Measurements from ENCODE around the gene REXO1.

The REXO1 gene

DNA sequence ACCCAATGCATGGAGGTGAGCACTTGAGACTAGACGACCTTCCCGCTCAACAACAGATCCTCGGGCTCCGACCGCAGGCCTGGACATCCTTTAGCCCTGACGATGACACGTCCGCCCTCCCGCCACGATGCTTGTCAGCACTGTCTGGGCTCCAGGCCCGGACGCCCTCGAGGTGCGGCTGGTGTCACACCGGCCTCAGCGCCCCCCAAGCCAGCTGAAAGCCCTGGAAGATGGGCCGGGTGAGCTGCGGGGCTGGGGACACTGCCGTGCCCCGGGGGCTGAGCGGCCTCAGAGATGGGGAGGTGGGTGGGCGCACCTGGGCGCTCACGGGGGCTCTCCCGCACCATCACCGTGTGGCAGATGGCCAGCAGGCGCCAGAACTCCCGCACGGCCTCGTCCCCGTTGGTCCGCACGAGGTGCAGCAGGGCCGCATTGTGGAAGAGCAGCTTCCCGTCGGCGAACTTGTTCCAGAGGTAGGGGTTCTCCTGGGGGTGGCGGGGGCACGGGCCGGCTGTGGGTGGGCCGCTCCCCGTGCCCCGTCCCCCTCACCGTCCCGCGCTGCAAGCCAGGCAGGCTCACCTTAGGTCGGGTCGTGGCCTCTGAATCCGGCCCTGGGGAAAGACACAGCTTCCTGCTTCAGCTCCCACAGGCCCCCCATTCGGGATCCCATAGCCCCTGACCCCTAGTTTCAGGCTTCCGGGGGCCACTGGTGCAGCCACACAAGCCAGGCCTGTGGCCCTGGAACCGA, 51.7 kb downstream of the REXO1 start:
- H3K4me1 ChIP-seq (ENCODE audit: control insufficient read depth, insufficient read depth, low read depth, low read length) = peaks cover 9% of the 10 kb centered on the region
- no peak overlapping the region for H2BK5ac ChIP-seq (ENCODE audit: low read depth, low read length, poor library complexity, severe bottlenecking)
- no peak overlapping the region for H3K23ac ChIP-seq (ENCODE audit: low read length in 2 of 2)
- WGBS = 83% methylated on average over 50 of the region's 52 CpGs
- no peak overlapping the region for H3K18ac ChIP-seq (ENCODE audit: low read depth in 1 of 2, low read length in 2 of 2)
- DNase-seq = no peak
- no peak overlapping the region for H2AFZ ChIP-seq (ENCODE audit: low read depth, low read length)
- H2BK12ac ChIP-seq (ENCODE audit: low read length in 2 of 2) = no peak overlapping the region
- H3K9me3 ChIP-seq (ENCODE audit: control insufficient read depth, low read length) = no peaks in the 10 kb centered on the region
- no peaks in the 10 kb centered on the region for H3K79me1 ChIP-seq (replicated peaks; ENCODE audit: low read length, poor library complexity, severe bottlenecking)
- H3K9ac ChIP-seq (ENCODE audit: low read length) = no peak overlapping the region
- no peak overlapping the region for H2BK15ac ChIP-seq (ENCODE audit: low read depth, poor library complexity, severe bottlenecking)
- H3K36me3 ChIP-seq (ENCODE audit: control insufficient read depth in 1 of 2, insufficient read depth in 2 of 2, low read depth in 1 of 2, low read length in 2 of 2) = peaks cover 4 to 11% of the 10 kb centered on the region in 2 experiments
- H3K14ac ChIP-seq (ENCODE audit: low read length in 2 of 2) = no peak overlapping the region
- no peak overlapping the region for H4K91ac ChIP-seq (ENCODE audit: low read length)
- H3K4ac ChIP-seq (ENCODE audit: low read depth in 1 of 2, low read length in 2 of 2) = no peak overlapping the region
- no peak overlapping the region for H4K8ac ChIP-seq (ENCODE audit: low read length)
- H3K4me3 ChIP-seq (ENCODE audit: insufficient read depth in 1 of 2, low read depth in 1 of 2, low read length in 2 of 2) = peak overlapping the region in 1 of 2 experiments; percentile 53
- no peak overlapping the region for H2AK5ac ChIP-seq (ENCODE audit: low read length, severe bottlenecking)
- no peak overlapping the region for H3K4me2 ChIP-seq (ENCODE audit: low read length, poor library complexity, severe bottlenecking)
- H3K27me3 ChIP-seq (ENCODE audit: control insufficient read depth in 1 of 2, insufficient read depth in 1 of 2, low read length in 2 of 2) = peaks cover 4 to 30% of the 10 kb centered on the region in 2 experiments
- H2BK120ac ChIP-seq (ENCODE audit: low read depth, low read length) = no peak overlapping the region
- H3K27ac ChIP-seq (ENCODE audit: low read length, poor library complexity, severe bottlenecking) = no peak overlapping the region

DNA sequence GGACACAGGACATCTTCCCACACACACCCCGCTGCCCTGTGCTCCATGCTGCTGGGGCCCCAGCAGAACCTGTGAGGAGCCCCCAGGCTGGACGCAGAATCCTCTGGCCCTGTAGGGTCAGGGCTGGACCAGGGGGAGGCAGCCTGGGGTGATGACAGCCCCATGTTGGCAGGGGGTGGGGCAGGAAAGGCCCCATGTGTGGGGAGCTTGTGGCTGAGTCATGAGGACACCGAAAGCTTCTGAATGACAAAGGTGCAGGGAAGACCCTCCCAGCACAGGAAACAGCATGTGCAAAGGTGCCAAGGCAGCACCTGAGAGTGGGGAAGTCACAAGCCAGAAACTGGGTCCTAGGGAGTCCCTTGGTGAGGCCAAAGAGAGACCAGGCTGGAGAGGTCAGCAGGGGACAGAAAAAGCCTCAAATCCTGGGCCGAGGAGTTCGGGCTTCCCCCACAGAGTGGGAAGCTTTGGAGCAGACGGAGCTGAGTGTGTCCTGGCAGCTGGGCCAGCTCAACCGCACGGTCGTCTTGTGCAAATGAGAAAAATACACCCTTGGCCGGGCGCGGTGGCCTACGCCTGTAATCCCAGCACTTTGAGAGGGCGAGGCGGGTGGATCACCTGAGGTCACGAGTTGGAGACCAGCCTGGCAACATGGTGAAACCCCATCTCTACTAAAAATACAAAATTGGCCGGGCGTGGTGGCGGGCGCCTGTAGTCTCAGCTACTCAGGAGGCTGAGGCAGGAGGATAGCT, 53.7 kb downstream of the REXO1 start:
- Histone ChIP-seq H2AK5ac (ENCODE audit: low read length, severe bottlenecking) (no peak overlapping the region), H3K4me2 (ENCODE audit: low read length, poor library complexity, severe bottlenecking) (no peak overlapping the region)
- WGBS = 74% methylated on average over 16 of the region's 20 CpGs

DNA sequence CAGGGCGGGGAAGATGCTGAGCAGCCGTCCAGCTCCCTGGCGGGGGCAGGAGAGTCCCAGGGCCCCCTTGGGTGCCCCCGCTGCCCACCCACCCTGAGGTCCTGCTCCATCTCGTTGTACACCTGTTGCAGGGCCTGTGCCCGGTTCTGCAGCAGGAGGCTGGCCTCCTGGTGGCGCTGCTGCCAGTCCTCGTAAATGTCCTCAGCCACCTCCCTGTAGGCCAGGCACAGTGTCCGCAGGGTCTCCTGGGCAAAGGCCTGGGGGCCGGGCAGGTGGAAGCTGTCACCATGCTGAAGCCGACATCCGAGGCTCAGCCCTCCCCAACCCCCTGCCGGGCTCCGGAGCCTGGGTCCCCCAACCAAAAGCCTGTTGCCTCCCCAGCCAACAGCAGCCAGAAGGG, 56.4 kb downstream of the REXO1 start:
- no peak overlapping the region for H3K4me3 ChIP-seq (ENCODE audit: insufficient read depth in 1 of 2, low read depth in 1 of 2, low read length in 2 of 2)
- 79% methylated on average over 14 of the region's 14 CpGs for WGBS
- no peak overlapping the region for H2BK15ac ChIP-seq (ENCODE audit: low read depth, poor library complexity, severe bottlenecking)

More for the DNA sequence above, 53.7 kb downstream of the REXO1 start:
- Histone ChIP-seq H3K4ac (ENCODE audit: low read depth in 1 of 2, low read length in 2 of 2) (no peak overlapping the region), H2BK5ac (ENCODE audit: low read depth, low read length, poor library complexity, severe bottlenecking) (no peak overlapping the region), H2BK12ac (ENCODE audit: low read length in 2 of 2) (no peak overlapping the region), H3K79me1 (replicated peaks; ENCODE audit: low read length, poor library complexity, severe bottlenecking) (no peaks in the 10 kb centered on the region), H3K4me1 (ENCODE audit: control insufficient read depth, insufficient read depth, low read depth, low read length) (peaks cover 13% of the 10 kb centered on the region), H2BK120ac (ENCODE audit: low read depth, low read length) (no peak overlapping the region), H2AFZ (ENCODE audit: low read depth, low read length) (no peak overlapping the region), H3K9me3 (ENCODE audit: control insufficient read depth, low read length) (no peaks in the 10 kb centered on the region), H3K18ac (ENCODE audit: low read depth in 1 of 2, low read length in 2 of 2) (no peak overlapping the region), H2BK15ac (ENCODE audit: low read depth, poor library complexity, severe bottlenecking) (no peak overlapping the region), H3K27ac (ENCODE audit: low read length, poor library complexity, severe bottlenecking) (no peak overlapping the region), H3K4me3 (ENCODE audit: insufficient read depth in 1 of 2, low read depth in 1 of 2, low read length in 2 of 2) (no peak overlapping the region), H3K9ac (ENCODE audit: low read length) (no peak overlapping the region), H3K36me3 (ENCODE audit: control insufficient read depth in 1 of 2, insufficient read depth in 2 of 2, low read depth in 1 of 2, low read length in 2 of 2) (peaks cover 0 to 1% of the 10 kb centered on the region in 2 experiments), H4K8ac (ENCODE audit: low read length) (no peak overlapping the region), H3K23ac (ENCODE audit: low read length in 2 of 2) (no peak overlapping the region), H3K14ac (ENCODE audit: low read length in 2 of 2) (no peak overlapping the region), H4K91ac (ENCODE audit: low read length) (no peak overlapping the region), H3K27me3 (ENCODE audit: control insufficient read depth in 1 of 2, insufficient read depth in 1 of 2, low read length in 2 of 2) (peaks cover 11 to 38% of the 10 kb centered on the region in 2 experiments)
- no peak for DNase-seq

DNA sequence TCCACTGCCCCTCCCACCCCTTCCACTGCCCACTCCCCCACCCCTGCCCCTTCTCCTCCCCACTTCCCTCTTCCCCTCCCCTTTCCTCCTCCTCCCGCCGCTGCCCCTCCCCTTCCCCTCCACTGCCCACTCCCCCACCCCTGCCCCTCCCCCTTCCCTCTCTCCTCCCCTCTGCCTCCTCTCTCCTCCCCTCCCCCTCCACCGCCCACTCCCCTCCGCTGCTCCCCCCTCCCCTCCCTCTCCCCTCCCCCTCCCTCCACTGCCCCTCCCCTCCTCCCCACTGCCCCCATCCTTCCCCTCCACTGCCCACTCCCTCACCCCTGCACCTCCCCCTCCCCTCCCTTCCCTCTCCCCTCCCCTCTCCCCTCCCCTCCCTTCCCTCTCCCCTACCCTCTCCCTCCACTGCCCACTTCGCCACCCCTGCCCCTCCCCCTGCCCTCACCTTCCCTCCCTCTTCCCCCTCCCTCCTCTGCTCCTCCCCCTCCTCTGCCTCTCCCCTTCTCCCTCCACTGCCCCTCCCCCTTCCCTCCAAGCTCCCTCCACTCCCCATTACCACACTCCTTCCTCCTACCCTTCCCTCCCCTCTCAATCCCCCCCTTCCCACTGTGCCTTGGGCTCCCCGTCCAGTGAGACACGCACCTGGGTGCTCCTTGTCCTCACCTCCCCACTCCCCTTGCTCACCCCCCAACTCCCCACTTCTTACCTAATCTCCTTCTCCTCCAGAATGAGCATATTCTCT, 58.1 kb downstream of the REXO1 start:
- no peak overlapping the region for H3K18ac ChIP-seq (ENCODE audit: low read depth in 1 of 2, low read length in 2 of 2)
- no peak overlapping the region for H2AK5ac ChIP-seq (ENCODE audit: low read length, severe bottlenecking)
- H3K4me1 ChIP-seq (ENCODE audit: control insufficient read depth, insufficient read depth, low read depth, low read length) = peaks cover 9% of the 10 kb centered on the region
- WGBS = 19% methylated on average over 5 of the region's 7 CpGs
- H3K9me3 ChIP-seq (ENCODE audit: control insufficient read depth, low read length) = no peaks in the 10 kb centered on the region
- H3K27ac ChIP-seq (ENCODE audit: low read length, poor library complexity, severe bottlenecking) = no peak overlapping the region
- H3K23ac ChIP-seq (ENCODE audit: low read length in 2 of 2) = no peak overlapping the region
- H3K36me3 ChIP-seq (ENCODE audit: control insufficient read depth in 1 of 2, insufficient read depth in 2 of 2, low read depth in 1 of 2, low read length in 2 of 2) = no peaks in the 10 kb centered on the region
- H2BK5ac ChIP-seq (ENCODE audit: low read depth, low read length, poor library complexity, severe bottlenecking) = no peak overlapping the region
- H3K9ac ChIP-seq (ENCODE audit: low read length) = no peak overlapping the region
- peaks cover 30 to 42% of the 10 kb centered on the region in 2 experiments for H3K27me3 ChIP-seq (ENCODE audit: control insufficient read depth in 1 of 2, insufficient read depth in 1 of 2, low read length in 2 of 2)
- H3K79me1 ChIP-seq (replicated peaks; ENCODE audit: low read length, poor library complexity, severe bottlenecking) = no peaks in the 10 kb centered on the region
- no peak for DNase-seq
- no peak overlapping the region for H4K8ac ChIP-seq (ENCODE audit: low read length)
- H2AFZ ChIP-seq (ENCODE audit: low read depth, low read length) = no peak overlapping the region
- H3K14ac ChIP-seq (ENCODE audit: low read length in 2 of 2) = peak overlapping the region in 1 of 2 experiments; percentile 33
- H2BK120ac ChIP-seq (ENCODE audit: low read depth, low read length) = no peak overlapping the region
- no peak overlapping the region for H3K4me3 ChIP-seq (ENCODE audit: insufficient read depth in 1 of 2, low read depth in 1 of 2, low read length in 2 of 2)
- H4K91ac ChIP-seq (ENCODE audit: low read length) = no peak overlapping the region
- no peak overlapping the region for H2BK15ac ChIP-seq (ENCODE audit: low read depth, poor library complexity, severe bottlenecking)
- H3K4ac ChIP-seq (ENCODE audit: low read depth in 1 of 2, low read length in 2 of 2) = no peak overlapping the region
- no peak overlapping the region for H3K4me2 ChIP-seq (ENCODE audit: low read length, poor library complexity, severe bottlenecking)
- H2BK12ac ChIP-seq (ENCODE audit: low read length in 2 of 2) = no peak overlapping the region

More for the DNA sequence above, 56.4 kb downstream of the REXO1 start:
- Histone ChIP-seq H2BK5ac (ENCODE audit: low read depth, low read length, poor library complexity, severe bottlenecking) (no peak overlapping the region), H3K14ac (ENCODE audit: low read length in 2 of 2) (no peak overlapping the region), H3K23ac (ENCODE audit: low read length in 2 of 2) (peak overlapping the region in 1 of 2 experiments; percentile 36), H4K91ac (ENCODE audit: low read length) (no peak overlapping the region), H3K4me1 (ENCODE audit: control insufficient read depth, insufficient read depth, low read depth, low read length) (peaks cover 18% of the 10 kb centered on the region), H3K27me3 (ENCODE audit: control insufficient read depth in 1 of 2, insufficient read depth in 1 of 2, low read length in 2 of 2) (peaks cover 27 to 53% of the 10 kb centered on the region in 2 experiments), H3K4me2 (ENCODE audit: low read length, poor library complexity, severe bottlenecking) (no peak overlapping the region), H3K4ac (ENCODE audit: low read depth in 1 of 2, low read length in 2 of 2) (no peak overlapping the region), H3K9ac (ENCODE audit: low read length) (no peak overlapping the region), H2BK12ac (ENCODE audit: low read length in 2 of 2) (no peak overlapping the region), H3K27ac (ENCODE audit: low read length, poor library complexity, severe bottlenecking) (no peak overlapping the region), H2AFZ (ENCODE audit: low read depth, low read length) (no peak overlapping the region), H3K18ac (ENCODE audit: low read depth in 1 of 2, low read length in 2 of 2) (no peak overlapping the region), H3K9me3 (ENCODE audit: control insufficient read depth, low read length) (no peaks in the 10 kb centered on the region), H2AK5ac (ENCODE audit: low read length, severe bottlenecking) (no peak overlapping the region), H4K8ac (ENCODE audit: low read length) (no peak overlapping the region), H3K79me1 (replicated peaks; ENCODE audit: low read length, poor library complexity, severe bottlenecking) (no peaks in the 10 kb centered on the region), H3K36me3 (ENCODE audit: control insufficient read depth in 1 of 2, insufficient read depth in 2 of 2, low read depth in 1 of 2, low read length in 2 of 2) (no peaks in the 10 kb centered on the region), H2BK120ac (ENCODE audit: low read depth, low read length) (no peak overlapping the region)
- no peak for DNase-seq

Data from mesenchymal stem cell (in vitro differentiated cells and primary cell).